ENCODE results near the gene TUBAL3. TPM values are rescaled to one million over a fixed set of nuclear protein-coding genes. Genes with fewer than 3 reads are reported as not detected.

The TUBAL3 gene
- total and polyA plus RNA-seq, 4 donors, result 0.75 TPM; not detected in 3

DNA sequence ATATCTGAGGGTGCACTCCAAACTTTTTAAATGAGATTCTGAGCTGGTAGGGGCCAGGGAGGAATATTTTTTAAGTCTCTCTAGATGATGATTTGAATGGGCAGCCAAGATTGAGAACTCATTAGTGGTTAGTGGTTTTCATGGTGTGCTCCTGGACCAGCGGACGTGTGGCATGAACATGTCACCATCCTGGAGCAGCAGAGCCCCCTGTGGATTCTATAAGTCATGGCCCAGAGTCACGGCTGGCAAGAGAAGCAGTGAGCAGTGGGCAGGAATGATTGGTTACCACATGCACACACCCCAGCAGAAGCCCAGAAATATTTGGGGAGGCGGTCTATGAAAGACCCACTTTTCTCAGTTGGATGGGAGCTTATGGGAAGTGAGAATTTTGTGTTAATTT is 61.1 kb downstream of the TUBAL3 start:
- TF ChIP-seq, protein P1, sequence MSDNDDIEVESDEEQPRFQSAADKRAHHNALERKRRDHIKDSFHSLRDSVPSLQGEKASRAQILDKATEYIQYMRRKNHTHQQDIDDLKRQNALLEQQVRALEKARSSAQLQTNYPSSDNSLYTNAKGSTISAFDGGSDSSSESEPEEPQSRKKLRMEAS (IDR thresholded peaks at IDR 0.05), result no peak
- no peak for TF ChIP-seq EGR1 (IDR thresholded peaks at IDR 0.05; ENCODE audit: low read depth in 2 of 2)
- 79% methylated on average over 4 of the region's 4 CpGs for WGBS

More for the DNA sequence above, 61.1 kb downstream of the TUBAL3 start:
- H3K4me1 ChIP-seq (ENCODE audit: control insufficient read depth in 4 of 4, insufficient read depth in 4 of 4, low read length in 3 of 4), result no peaks in the 10 kb centered on the region
- no peaks in the 10 kb centered on the region for H3K36me3 ChIP-seq (ENCODE audit: control insufficient read depth in 4 of 4, insufficient read depth in 3 of 4, low read depth in 1 of 4, low read length in 3 of 4)
- DNase-seq (ENCODE audit: low spot score), result no peak
- no peaks in the 10 kb centered on the region for H3K9me3 ChIP-seq (ENCODE audit: control insufficient read depth in 4 of 4, low read length in 3 of 4)
- no peak overlapping the region for H3K4me3 ChIP-seq (ENCODE audit: low read depth in 1 of 3, low read length in 3 of 3)
- H3K27ac ChIP-seq (ENCODE audit: low read depth in 1 of 2, low read length in 2 of 2), result no peak overlapping the region
- H3K27me3 ChIP-seq (ENCODE audit: control insufficient read depth in 4 of 4, insufficient read depth in 4 of 4, low read length in 3 of 4), result no peaks in the 10 kb centered on the region
- H3K9ac ChIP-seq (ENCODE audit: low read depth in 1 of 2, low read length in 2 of 2), result no peak overlapping the region

Other genes starting within 250 kb of the TUBAL3 start
- 10 to 100 TPM in 1 of 2 donors, not detected in 1; 28.5 TPM for gene AKR1C8, start 219.7 kb downstream of the TUBAL3 start, total RNA-seq
- gene AKR1C8, start 219.7 kb downstream of the TUBAL3 start, polyA plus RNA-seq, result 10 to 100 TPM in 1 of 2 donors, 1 to 10 TPM in 1; 2.5 to 19.2 TPM
- 100 to 1,000 TPM in 1 of 2 donors, 1 to 10 TPM in 1; 3.2 to 154 TPM for gene AKR1C4, start 208.0 kb downstream of the TUBAL3 start, total RNA-seq
- 100 to 1,000 TPM; 104 to 260 TPM for gene AKR1C4, start 208.0 kb downstream of the TUBAL3 start, polyA plus RNA-seq
- under 1 TPM in 1 of 2 donors, not detected in 1; 0.23 TPM for gene UCN3, start 39.9 kb downstream of the TUBAL3 start, total RNA-seq
- not detected for gene UCN3, start 39.9 kb downstream of the TUBAL3 start, polyA plus RNA-seq
- gene NET1, start 7.7 kb upstream of the TUBAL3 start, total RNA-seq, result 10 to 100 TPM; 34.9 to 38.6 TPM
- 10 to 100 TPM; 16.2 TPM for gene NET1, start 7.7 kb upstream of the TUBAL3 start, polyA plus RNA-seq
- gene CALML5, start 94.7 kb upstream of the TUBAL3 start, total RNA-seq, result not detected
- not detected for gene CALML5, start 94.7 kb upstream of the TUBAL3 start, polyA plus RNA-seq
- gene CALML3, start 120.1 kb upstream of the TUBAL3 start, total RNA-seq, result not detected
- not detected for gene CALML3, start 120.1 kb upstream of the TUBAL3 start, polyA plus RNA-seq